Measurements from ENCODE around the gene ALOXE3. TPM values are rescaled to one million over a fixed set of nuclear protein-coding genes. Genes with fewer than 3 reads are reported as not detected.

Gene ALOXE3
- total and polyA plus RNA-seq, 2 of the 8 experiments (the other 6 are each of a cell fraction or from before 2014, with no cell fraction given), result 0.26 TPM; not detected in 1

- POLR2A ChIA-PET (ENCODE audit: partially characterized antibody), result interaction anchor here (0.8 to 1.6 kb wide), 3 partner anchors 16 to 97 kb away, joined by 3 to 4 read pairs (median 3); no protein-coding TSS in a partner anchor
- H4K20me1 ChIP-seq (replicated peaks in 1 of 2; ENCODE audit: control insufficient read depth in 1 of 2, insufficient read depth in 2 of 2, low read length in 2 of 2), result peaks cover 0 to 4% of the 10 kb centered on the region in 2 experiments
- H4K91ac ChIP-seq (replicated peaks; ENCODE audit: insufficient read length, low read length), result no peak overlapping the region
- H3K27me3 ChIP-seq (replicated peaks in 1 of 4; ENCODE audit: control insufficient read depth in 3 of 4, extremely low read depth in 1 of 4, insufficient read depth in 3 of 4, low read length in 3 of 4), result peaks cover 29 to 68% (median 56%) of the 10 kb centered on the region in 4 experiments
- no peaks in the 10 kb centered on the region for H3K9me3 ChIP-seq (ENCODE audit: insufficient read depth in 2 of 2, low read depth in 1 of 2, low read length in 1 of 2)
- TF ChIP-seq TCF12 (IDR thresholded peaks at IDR 0.05; ENCODE audit: low read depth, low read length), result no peak
- no peak for TF ChIP-seq ZNF274 (IDR thresholded peaks at IDR 0.05; ENCODE audit: borderline replicate concordance, extremely low read depth, low read length)
- no peak for TF ChIP-seq GABPA (IDR thresholded peaks at IDR 0.05; ENCODE audit: borderline replicate concordance, insufficient read depth, low read length)
- TF ChIP-seq POLR2AphosphoS5 (IDR thresholded peaks at IDR 0.05; ENCODE audit: low read depth, low read length), result no peak
- TF ChIP-seq TBP (IDR thresholded peaks at IDR 0.05; ENCODE audit: low read depth, low read length), result no peak
- TF ChIP-seq POU5F1 (IDR thresholded peaks at IDR 0.05; ENCODE audit: low read depth, low read length), result no peak
- no peak for TF ChIP-seq EZH2 (IDR thresholded peaks at IDR 0.05; ENCODE audit: low read depth, low read length, severe bottlenecking)
- H3K56ac ChIP-seq (replicated peaks; ENCODE audit: insufficient read length, low read depth, low read length), result no peak overlapping the region
- no peak overlapping the region for H2BK15ac ChIP-seq (ENCODE audit: low read length)
- no peak overlapping the region for H4K5ac ChIP-seq (ENCODE audit: insufficient read length, low read depth, low read length)
- no peak overlapping the region for H3K4me3 ChIP-seq (ENCODE audit: extremely low read depth in 1 of 4, insufficient read depth in 2 of 4, low read depth in 3 of 4, low read length in 4 of 4)
- 87% methylated on average over 13 of the region's 13 CpGs; no CpG with 5 or more reads in 1 of the 2 experiments for WGBS, 2 experiments (ENCODE audit: extremely low coverage in 1 of 2, insufficient coverage in 1 of 2, insufficient read length in 1 of 2, insufficient replicate concordance in 2 of 2, low coverage in 1 of 2, low lambda C conversion rate in 2 of 2, missing lambda C conversion rate in 1 of 2)
- no peak for FAIRE-seq
- DNase-seq (ENCODE audit: low read depth in 1 of 2, low spot score in 2 of 2), result no peak
- H3K27ac ChIP-seq (ENCODE audit: low read depth, low read length), result no peak overlapping the region
- H2AK5ac ChIP-seq (ENCODE audit: low read depth, low read length), result no peak overlapping the region
- no peak overlapping the region for H3K9ac ChIP-seq (replicated peaks in 1 of 4; ENCODE audit: extremely low read depth in 1 of 4, low read depth in 3 of 4, low read length in 3 of 4)
- no peak overlapping the region for H2BK12ac ChIP-seq (ENCODE audit: low read depth, low read length)
- H4K8ac ChIP-seq (ENCODE audit: extremely low read depth, insufficient read depth, low read length), result no peak overlapping the region
- no peak overlapping the region for H3K23ac ChIP-seq (ENCODE audit: insufficient read length)
- H3K23me2 ChIP-seq (ENCODE audit: low read depth, low read length), result peaks cover 13% of the 10 kb centered on the region
- no peaks in the 10 kb centered on the region for H3K79me1 ChIP-seq (ENCODE audit: low read depth, low read length)
- H3K4me1 ChIP-seq (replicated peaks in 1 of 4; ENCODE audit: control insufficient read depth in 3 of 4, insufficient read depth in 4 of 4, low read length in 3 of 4), result peaks cover 0 to 24% (median 12%) of the 10 kb centered on the region in 4 experiments; a peak in 6 of 7 replicates
- no peaks in the 10 kb centered on the region for H3K36me3 ChIP-seq (ENCODE audit: control insufficient read depth in 2 of 4, insufficient read depth in 4 of 4, low read length in 3 of 4)
- no peaks in the 10 kb centered on the region for H3K79me2 ChIP-seq (ENCODE audit: control insufficient read depth in 1 of 2, insufficient read depth in 2 of 2, low read length in 2 of 2)
- CTCF ChIA-PET (ENCODE audit: partially characterized antibody), result interaction anchor here (0.6 to 17.3 kb wide), 8 partner anchors 12 to 145 kb away, joined by 3 to 315 read pairs (median 60); partner anchors contain the start of genes ALOX12B, ALOXE3 and PER1
- no peak overlapping the region for H2BK120ac ChIP-seq (replicated peaks; ENCODE audit: low read depth, low read length)
- no peak overlapping the region for H3K4ac ChIP-seq (replicated peaks; ENCODE audit: insufficient read length, low read depth, low read length)
- no peak overlapping the region for H2AFZ ChIP-seq (ENCODE audit: low read length)
- no peak overlapping the region for H3K14ac ChIP-seq (ENCODE audit: insufficient read length)
- no peak overlapping the region for H2BK20ac ChIP-seq (ENCODE audit: low read length)
- no peak overlapping the region for H3K4me2 ChIP-seq (ENCODE audit: insufficient read depth in 1 of 2, low read depth in 2 of 2, low read length in 2 of 2)
- H2BK5ac ChIP-seq (ENCODE audit: low read depth, low read length), result no peak overlapping the region
- H3K18ac ChIP-seq (ENCODE audit: extremely low read depth, low read length), result no peak overlapping the region
These were observed 41.6 kb downstream of the ALOXE3 start for GRCh38 chr17:8076502-8077266.

Data from H1 (cell line).